ENCODE data around the gene ETV4. TPM values are rescaled to one million over a fixed set of nuclear protein-coding genes. Genes with fewer than 3 reads are reported as not detected.
A peak's percentile ranks its signal among the peaks of the same experiment; 100 is the strongest.
"Not testable (repeated sequence)": the region's sequence is repeated elsewhere in the genome, so short reads cannot be mapped to it uniquely, and the experiment has no call there.

The ETV4 gene
- total RNA-seq, 1 experiment from 2014 or later = 149 TPM

DNA sequence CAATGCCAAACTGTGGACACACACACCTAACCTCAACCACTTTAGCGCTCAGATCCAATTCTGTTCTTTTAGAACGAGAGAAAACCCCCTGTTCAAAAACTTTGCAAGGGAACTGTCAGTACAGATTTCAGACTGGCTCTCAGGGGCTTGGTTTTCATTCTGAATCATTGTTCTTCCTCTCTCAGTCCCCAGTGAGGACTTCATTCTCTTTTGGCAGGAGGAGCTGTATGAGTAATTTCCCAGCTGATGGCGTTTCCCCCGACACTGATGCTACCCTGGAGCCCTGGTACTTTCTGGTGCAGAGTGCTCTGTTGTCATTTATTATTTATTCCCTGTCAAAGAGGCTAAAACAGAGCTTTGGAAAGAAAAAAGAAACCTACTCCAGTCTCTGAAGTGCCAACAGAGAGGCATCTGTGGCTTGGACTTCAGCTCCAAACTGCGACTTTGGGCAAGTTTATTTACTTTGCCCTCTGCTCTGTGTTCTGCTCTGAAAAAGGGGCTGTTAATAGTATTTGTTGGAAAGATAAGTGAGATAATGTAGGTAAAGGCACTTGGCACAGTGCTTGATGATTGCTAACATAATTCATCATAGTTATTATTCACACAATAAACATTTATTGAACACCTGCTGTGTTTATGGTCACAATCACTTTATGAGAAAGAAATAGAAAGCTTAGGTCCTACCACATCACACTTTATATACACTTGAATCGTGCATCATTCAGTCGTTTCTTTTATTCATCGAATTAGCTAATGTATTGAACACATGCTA, 28.3 kb downstream of the ETV4 start:
- DNase-seq (ENCODE audit: low spot score) = no peak

DNA sequence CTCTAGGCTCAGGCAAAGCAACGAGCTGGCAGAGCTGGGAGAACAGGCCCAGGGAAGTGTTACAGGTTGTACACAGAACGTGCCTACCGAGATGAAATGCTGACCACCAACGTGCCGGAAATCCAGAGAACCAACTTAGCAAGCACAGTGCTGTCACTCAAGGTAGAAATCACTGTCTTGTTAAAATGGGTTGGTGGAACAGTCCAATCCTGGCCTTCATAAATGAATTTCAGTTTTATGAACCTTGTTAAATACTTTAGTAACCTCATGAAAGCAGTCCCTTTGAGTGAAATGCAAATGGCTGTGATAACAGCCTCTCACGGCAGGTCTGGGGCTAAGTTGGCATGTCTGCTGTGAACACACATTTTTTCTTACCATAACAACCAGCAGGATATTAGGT, 29.0 kb downstream of the ETV4 start:
- DNase-seq (ENCODE audit: low spot score) = no peak

DNA sequence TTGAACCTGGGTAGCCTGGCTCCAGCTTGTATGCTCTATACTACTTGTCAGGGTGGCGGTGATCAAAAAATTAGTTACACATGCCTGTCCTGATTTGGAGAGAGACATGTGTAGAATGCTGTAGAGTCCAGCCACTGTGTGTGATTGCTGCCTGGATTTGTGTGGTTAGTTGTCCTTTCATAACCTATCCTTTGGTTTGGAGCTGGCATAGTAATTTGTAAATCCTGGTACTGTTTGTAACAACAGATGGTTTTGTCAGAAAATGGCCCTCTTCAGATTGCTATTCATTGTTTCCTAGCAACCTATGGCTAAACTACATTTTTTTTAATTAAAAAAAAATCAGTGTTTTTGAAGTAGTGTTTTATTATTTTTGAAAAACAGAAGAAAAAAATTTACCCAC, 30.5 kb downstream of the ETV4 start:
- DNase-seq (ENCODE audit: low spot score) = no peak

DNA sequence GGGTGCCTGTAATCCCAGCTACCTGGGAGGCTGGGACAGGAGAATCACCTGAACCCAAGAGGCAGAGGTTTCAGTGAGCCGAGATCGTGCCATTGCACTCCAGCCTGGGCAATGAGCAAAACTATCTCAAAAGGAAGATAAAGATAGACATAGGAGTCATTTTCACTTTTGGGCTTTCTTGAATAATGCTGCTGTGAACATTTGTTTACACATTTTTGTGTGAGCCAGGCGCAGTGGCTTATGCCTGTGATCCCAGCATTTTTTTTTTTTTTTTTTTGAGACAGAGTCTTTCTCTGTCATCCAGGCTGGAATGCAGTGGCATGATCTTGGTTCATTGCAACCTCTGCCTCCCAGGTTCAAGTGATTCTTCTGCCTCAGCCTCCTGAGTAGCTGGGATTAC, 34.9 kb downstream of the ETV4 start:
- DNase-seq (ENCODE audit: low spot score) = not testable (repeated sequence)

DNA sequence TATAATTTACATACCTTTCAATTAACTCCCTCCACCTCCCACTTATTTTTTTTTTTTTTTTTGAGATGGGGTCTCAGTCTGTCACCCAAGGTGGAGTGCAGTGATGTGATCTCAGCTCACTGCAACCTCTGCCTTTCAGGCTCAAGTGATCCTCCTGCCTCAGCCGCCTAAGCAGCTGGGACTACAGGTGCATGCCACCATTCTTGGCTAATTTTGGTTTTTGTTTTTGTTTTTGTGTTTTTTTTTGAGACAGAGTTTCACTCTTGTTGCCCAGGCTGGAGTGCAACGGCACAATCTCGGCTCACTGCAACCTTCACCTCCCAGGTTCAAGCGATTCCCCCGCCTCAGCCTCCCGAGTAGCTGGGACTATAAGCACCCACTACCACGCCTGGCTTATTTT, 36.7 kb downstream of the ETV4 start:
- DNase-seq (ENCODE audit: low spot score) = not testable (repeated sequence)

DNA sequence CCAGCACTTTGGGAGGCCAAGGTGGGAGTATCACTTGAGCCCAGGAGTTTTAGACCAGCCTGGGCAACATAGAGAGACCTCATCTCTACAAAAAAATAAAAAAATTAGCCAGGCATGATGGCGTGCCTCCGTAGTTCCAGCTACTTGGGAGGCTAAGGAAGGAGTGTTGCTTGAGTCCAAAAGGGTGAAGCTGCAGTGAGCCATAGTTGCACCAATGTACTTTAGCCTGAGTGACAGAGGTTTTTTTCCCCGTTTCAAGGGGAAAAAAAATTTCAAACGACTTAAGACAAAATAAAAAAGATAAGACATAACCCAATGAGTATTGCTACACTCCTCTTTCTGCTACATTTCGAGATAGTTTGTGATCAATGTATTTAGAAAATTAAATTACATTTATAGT, 55.5 kb downstream of the ETV4 start:
- no peak for DNase-seq (ENCODE audit: low spot score)

DNA sequence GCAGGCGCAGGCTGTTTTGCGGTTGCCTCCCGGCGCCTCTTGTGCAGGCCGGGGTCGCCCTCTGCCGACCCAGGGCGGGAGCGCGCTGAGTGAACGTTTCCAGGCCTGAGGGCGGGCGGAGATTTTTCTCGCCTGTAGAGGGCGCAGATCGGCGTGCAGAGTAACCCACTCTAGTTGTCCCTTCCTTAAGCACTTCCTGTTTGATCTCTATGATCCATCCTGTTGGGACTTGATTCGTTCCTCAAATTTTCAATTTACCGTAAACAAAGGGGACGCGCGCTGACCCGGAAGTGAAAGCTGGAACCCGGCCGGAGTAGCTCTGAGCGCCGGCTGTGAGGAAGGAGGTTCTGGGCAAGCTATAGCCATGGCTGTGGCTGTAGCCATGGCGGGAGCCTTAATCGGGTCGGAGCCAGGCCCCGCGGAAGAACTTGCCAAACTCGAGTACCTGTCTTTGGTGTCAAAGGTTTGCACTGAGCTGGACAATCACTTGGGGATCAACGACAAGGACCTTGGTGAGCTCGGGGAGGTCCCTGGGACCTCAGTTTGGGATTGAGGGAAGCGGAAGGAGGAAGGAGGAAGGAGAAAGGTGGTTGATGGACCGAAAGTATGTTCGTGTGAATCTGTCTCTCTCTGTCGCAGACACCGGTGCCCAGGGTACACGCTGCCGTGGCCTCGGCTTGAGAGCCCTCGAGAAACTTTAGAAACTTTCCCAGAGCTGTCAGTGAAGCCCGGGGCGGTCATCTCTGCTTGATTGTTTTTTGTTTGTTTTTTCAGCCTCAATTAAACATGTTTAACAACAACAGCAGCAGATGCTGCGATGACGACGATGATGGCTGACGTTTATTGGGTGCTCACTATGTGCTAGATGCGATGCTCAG, 62.2 kb downstream of the ETV4 start, which contains the start of gene DHX8:
Gene DHX8 (plus strand): TSS at position 302 of the 878 bp plus-strand sequence. CDS start 63 bp downstream, at position 365.
- DNase-seq (ENCODE audit: low spot score) = peak; percentile 98

DNA sequence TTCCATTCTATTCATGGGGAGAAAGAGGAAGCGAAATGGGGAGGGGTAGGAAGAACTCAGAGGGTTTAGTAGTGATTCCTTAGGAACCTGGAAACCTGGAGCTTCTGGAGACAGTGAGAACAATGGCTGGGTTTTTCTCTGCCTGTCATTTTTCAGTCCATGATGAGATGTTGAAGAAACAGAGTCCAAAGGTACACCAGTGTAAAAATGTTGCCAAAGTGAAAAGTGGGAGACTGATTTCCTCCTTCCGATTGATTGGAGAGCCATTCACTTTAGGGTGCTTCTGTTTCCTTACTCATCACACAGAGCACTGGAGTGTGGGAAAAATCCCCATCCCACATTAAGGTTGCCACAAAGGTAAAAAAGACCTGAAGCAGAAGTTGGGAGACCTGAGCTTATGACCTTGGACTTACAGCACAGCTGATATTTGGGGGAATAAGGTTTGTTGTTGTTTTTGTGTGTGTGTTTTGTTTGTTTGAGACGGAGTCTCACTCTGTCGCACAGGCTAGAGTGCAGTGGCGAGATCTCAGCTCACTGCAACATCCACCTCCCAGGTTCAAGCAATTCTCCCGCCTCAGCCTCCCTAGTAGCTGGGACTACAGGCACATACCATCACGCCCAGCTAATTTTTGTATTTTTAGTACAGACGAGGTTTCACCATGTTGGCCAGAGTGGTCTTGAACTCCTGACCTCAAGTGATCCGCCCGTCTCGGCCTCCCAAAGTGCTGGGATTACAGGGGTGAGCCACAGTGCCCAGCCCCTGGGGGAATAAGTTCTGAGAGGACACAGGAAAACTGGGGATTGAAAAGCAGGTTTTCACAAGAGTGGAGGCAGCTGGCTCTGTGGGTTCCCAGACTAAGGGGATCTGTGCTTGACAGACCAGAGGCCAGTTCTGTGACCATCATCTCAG, 63.8 kb downstream of the ETV4 start:
- no peak for DNase-seq (ENCODE audit: low spot score)

DNA sequence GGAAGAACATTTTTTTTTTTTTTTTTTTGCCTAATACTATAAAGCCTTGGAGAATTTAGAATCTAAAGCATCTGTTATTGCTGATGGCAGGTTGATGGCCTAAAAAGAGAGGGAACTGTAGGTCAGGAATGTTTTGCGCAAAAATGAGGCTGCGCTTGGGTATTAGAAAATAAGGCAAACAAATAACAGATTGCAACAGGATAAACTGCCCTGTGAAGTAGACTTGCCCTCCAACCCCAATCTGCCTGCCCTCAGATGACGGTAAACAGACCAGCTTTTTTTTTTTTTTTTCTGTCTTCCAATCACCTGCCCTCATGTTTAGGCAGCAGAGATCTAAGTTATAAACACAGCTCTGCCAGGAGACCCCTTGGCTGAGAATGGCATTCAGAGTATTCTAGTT, 66.2 kb downstream of the ETV4 start:
- DNase-seq (ENCODE audit: low spot score) = no peak

Other genes starting within 250 kb of the ETV4 start
- gene ARL4D, start 147.3 kb downstream of the ETV4 start, total RNA-seq (2014; rRNA removed; shearing (Covaris generic)) = 2.6 and 2.8 TPM in 2 replicates
- 28.2 and 33.8 TPM in 2 replicates for gene DHX8, start 62.4 kb downstream of the ETV4 start, total RNA-seq (2014; rRNA removed; shearing (Covaris generic))
- gene MEOX1, start 115.6 kb upstream of the ETV4 start, total RNA-seq (2014; rRNA removed; shearing (Covaris generic)) = not detected in 2 replicates
- not detected in 2 replicates for gene SOST, start 212.5 kb upstream of the ETV4 start, total RNA-seq (2014; rRNA removed; shearing (Covaris generic))
- 40.2 and 40.8 TPM in 2 replicates for gene DUSP3, start 232.6 kb upstream of the ETV4 start, total RNA-seq (2014; rRNA removed; shearing (Covaris generic))
- gene CFAP97D1, start 234.1 kb upstream of the ETV4 start, total RNA-seq (2014; rRNA removed; shearing (Covaris generic)) = 0.05 and 0.26 TPM in 2 replicates